HG03520 (cell line): ENCODE data around the gene MTHFSD.

Source experiments
- ATAC-seq: cut with Tn5 transposase; IDR thresholded peaks from one replicate; pipeline ENCODE4 v1.9.1; 2021; ENCODE audit warnings: mild to moderate bottlenecking, moderate library complexity; ENCODE audit not compliant: unreplicated experiment

The MTHFSD gene

GRCh38 chr16:86572041-86572521 is 17.0 kb upstream of the MTHFSD start:
- ATAC-seq, result no peak

- no peak for ATAC-seq
These were observed 16.5 kb upstream of the MTHFSD start for GRCh38 chr16:86571530-86571915.

GRCh38 chr16:86570558-86571529 is 15.8 kb upstream of the MTHFSD start:
- ATAC-seq, result no peak

- ATAC-seq, result no peak
These were observed 14.8 kb upstream of the MTHFSD start for GRCh38 chr16:86569701-86570447.

GRCh38 chr16:86568677-86569623 is 13.9 kb upstream of the MTHFSD start:
- ATAC-seq, result no peak

GRCh38 chr16:86567701-86568581 is 12.9 kb upstream of the MTHFSD start:
- ATAC-seq, result no peak

GRCh38 chr16:86566966-86567700 is 12.1 kb upstream of the MTHFSD start:
- no peak for ATAC-seq

- ATAC-seq, result no peak
These were observed 11.5 kb upstream of the MTHFSD start, which contains the start of gene FOXC2 for GRCh38 chr16:86566601-86566965. Gene FOXC2 (plus strand): TSS chr16:86566829. CDS start chr16:86567336, 507 bp downstream.

GRCh38 chr16:86565644-86566511 is 10.8 kb upstream of the MTHFSD start:
- no peak for ATAC-seq

- ATAC-seq, result no peak
These were observed 10.2 kb upstream of the MTHFSD start for GRCh38 chr16:86565181-86565631.

GRCh38 chr16:86563469-86564345 is 8.7 kb upstream of the MTHFSD start:
- peak; percentile 64 for ATAC-seq

GRCh38 chr16:86562356-86562755 is 7.3 kb upstream of the MTHFSD start:
- no peak for ATAC-seq

GRCh38 chr16:86559802-86560305 is 4.8 kb upstream of the MTHFSD start:
- no peak for ATAC-seq

GRCh38 chr16:86558355-86559193 is 3.5 kb upstream of the MTHFSD start:
- ATAC-seq, result no peak

GRCh38 chr16:86557587-86557986 is 2.6 kb upstream of the MTHFSD start:
- ATAC-seq, result no peak

GRCh38 chr16:86556576-86556975 is 1.5 kb upstream of the MTHFSD start:
- ATAC-seq, result no peak
